Activated CD4-positive, alpha-beta T cell treated with anti-CD3 and anti-CD28 coated beads for 48 hours (primary cell): Measurements from ENCODE around the gene PRR14L.
"Not testable (repeated sequence)": the region's sequence is repeated elsewhere in the genome, so short reads cannot be mapped to it uniquely, and the experiment has no call there.

ENCODE experiments used
- DNase-seq: peaks from one replicate; pipeline ENCODE4 v3.0.0-alpha.2; 2020

Gene PRR14L

GRCh38 chr22:31749636-31750364, at the start of gene PRR14L:
Gene PRR14L (minus strand): TSS chr22:31750132. CDS start chr22:31738860, 11,272 bp downstream.
- peak; percentile 100 for DNase-seq

DNA sequence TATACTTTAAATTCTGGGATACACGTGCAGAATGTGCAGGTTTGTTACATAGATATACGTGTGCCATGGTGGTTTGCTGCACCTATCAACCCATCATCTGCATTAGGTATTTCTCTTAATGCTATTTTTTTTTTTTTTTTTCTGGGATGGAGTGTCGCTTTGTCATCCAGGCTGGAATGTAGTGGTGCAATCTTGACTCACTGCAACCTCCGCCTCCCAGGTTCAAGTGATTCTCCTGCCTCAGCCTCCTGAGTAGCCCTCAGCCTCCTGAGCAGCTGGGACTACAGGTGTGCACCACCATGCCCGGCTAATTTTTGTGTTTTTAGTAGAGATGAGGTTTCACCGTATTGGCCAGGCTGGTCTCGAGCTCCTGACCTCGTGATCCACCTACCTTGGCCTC, 49.4 kb upstream of the PRR14L start:
- DNase-seq, result not testable (repeated sequence)

DNA sequence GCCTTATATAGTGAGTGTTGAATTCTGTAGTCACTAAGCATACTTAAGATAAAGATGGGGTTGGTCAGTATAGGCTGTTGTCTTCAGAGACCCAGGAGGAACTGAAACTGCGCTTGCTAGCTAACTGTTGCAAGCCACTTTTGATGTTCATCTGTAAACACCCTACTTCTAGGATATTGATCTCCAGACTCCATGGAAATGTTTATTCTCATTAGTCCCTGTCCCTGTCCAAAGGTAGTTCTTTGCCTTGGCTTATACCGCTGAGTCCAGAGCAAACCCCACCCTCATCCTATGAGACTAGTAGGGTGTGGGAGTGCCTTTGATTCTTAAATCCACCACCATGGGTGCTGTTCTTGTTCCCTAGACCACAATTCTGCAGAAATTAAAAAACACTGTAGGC, 40.3 kb upstream of the PRR14L start:
- no peak for DNase-seq

DNA sequence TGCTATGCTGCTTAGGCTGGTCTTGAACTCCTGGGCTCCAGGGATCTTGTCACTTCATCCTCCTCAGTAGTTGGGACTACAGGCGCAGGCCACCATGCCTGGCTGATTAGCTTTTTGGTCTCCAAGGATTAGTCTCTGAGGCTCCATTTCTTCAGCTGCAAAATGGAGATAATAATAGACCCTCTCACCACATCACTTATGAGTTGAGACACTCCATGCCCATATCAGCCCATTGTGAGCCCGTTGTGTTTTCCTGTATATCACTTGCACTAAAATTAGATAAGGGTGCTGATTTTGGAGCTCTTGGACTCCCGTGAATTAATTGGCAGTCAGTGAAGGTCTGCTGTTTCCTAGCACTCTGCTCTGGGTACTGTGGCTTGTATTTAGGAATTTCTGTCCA, 39.9 kb upstream of the PRR14L start:
- no peak for DNase-seq

DNA sequence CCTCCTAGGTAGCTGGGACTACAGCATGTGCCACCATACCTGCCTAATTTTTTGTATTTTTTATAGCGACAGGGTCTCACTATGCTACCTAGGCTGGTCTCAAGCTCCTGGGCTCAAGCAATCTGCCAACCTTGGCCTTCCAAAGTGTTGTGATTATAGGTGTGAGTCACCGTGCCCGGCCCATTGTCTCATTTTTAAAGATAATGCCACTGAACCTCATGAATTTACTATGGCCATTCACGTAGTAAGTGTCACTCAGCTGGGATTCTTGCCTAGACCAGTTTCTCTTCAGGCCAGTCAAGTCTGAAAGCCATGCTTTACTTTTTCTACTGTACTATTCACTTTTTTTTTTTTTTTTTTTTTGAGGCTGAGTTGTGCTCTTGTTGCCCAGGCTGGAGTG, 26.3 kb upstream of the PRR14L start:
- DNase-seq, result no peak

GRCh38 chr22:31773416-31773815, 23.5 kb upstream of the PRR14L start:
- DNase-seq, result no peak

- no peak for DNase-seq
Observed at GRCh38 chr22:31768422-31769059, 18.6 kb upstream of the PRR14L start.

DNA sequence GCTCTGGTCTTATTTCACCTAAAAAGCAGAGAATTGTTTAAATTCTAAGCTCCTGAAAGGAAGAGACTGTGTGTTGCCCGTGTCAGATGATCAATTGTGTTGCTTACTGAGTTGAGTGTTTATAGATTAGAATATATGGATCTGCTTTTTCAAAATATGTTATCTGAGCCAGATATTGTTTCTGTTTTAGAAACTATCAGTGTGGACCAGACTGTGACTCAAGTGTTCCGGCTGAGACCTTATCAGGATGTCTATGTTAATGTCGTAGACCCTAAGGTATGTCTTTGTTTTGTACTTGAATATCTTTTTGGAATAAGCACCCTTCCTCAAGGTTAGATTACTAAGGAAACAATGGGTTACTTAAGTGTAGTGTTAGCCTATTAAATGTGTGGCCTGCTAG, 14.9 kb upstream of the PRR14L start:
- DNase-seq, result no peak

- not testable (repeated sequence) for DNase-seq
Observed at GRCh38 chr22:31758860-31759259, 8.9 kb upstream of the PRR14L start.

GRCh38 chr22:31757265-31757664, 7.3 kb upstream of the PRR14L start:
- no peak for DNase-seq

- no peak for DNase-seq
Observed at GRCh38 chr22:31754813-31755212, 4.9 kb upstream of the PRR14L start.

DNA sequence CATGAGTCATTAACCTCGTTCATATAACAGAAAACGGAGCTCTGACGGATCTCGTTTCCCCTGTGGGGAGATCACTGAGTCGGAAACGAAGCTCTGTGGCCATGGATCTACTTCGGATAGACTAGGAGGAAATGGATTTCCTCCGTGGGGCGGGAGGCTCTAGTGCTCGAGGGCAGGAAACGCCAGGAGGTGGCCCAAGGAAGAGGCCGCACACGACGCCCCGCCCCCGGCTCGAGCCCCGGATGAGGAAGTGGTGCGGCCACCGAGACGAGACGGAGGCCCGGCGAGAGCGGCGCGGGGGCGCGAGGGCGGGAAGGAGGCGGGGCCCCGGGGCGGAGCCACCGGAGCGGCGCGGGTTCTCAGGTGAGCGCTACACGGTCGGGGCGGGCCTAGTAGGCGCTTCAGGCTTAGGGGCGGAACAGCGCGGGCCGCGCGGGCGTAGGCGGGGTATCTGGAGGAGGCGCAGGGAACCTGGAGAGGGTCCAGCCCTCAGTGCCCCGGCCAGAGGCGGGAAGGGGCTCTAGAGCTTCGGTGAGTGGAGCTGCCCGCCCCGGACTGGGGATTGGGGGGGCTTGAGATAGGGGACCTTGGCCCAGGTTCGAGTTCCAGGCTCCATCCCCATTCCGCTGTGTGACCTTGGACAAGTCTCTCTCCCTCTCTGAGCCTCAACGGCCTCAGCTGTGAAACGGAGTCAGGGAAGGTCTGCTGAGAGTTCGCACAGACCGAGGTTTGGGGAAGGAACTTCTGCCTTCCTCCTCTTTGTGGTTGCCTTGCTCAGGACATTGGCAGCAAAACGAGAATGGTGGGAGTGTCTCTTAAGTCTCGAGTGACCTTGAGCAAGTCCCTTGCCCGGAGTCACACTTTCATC, 3.9 kb upstream of the PRR14L start, which contains the start of gene DEPDC5:
Gene DEPDC5, plus strand, starts transcription at position 386 of the 868 bp plus-strand sequence. CDS start 903 bp downstream, outside the sequence.
- DNase-seq, result peak; percentile 97

- peak; percentile 17 for DNase-seq
Observed at GRCh38 chr22:31753005-31753633, 3.2 kb upstream of the PRR14L start.

- DNase-seq, result no peak
Observed at GRCh38 chr22:31752096-31752847, 2.3 kb upstream of the PRR14L start.

DNA sequence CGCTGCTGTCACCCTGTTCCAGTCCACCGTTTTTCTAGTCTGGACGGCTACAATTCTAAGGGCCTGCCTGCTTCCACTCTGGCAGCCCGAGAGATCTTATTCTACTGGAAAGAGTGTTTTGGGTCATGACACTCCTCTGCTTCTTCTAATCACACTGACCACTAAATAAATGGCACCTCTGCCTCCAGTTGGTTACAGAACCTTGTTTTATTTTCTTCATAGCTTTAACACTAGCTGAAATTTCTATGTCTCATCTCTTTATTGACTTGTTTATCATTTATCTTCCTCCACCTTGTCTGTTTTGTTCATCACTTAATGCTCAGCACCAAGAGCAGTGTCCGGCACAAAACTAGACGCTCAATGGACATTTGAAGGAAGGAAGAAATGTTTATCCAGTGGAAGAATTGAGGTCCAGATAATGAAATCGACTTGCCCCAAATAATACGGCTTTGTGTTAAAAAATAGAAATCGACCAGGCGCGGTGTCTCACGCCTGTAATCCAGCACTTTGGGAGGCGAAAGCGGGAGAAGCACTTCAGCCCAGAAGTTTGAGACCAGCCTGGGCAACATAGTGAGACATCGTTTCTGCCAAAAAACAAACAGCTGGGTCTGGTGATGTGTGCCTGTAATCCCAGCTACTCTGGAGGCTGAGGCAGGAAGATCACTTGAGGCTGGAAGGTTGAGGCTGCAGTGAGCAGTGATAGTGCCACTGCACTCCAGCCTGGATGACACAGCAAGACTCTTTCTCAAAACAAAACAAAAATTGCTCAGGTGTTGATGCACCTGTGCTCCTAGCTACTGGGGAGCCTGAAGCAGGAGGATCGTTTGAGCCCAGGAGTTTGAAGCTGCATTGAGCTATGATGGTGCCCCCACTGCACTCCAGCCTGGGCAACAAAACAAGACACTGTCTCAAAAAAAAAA, 693 bp upstream of the PRR14L start:
- DNase-seq, result no peak

GRCh38 chr22:31748490-31748889, 1.4 kb downstream of the PRR14L start:
- no peak for DNase-seq

DNA sequence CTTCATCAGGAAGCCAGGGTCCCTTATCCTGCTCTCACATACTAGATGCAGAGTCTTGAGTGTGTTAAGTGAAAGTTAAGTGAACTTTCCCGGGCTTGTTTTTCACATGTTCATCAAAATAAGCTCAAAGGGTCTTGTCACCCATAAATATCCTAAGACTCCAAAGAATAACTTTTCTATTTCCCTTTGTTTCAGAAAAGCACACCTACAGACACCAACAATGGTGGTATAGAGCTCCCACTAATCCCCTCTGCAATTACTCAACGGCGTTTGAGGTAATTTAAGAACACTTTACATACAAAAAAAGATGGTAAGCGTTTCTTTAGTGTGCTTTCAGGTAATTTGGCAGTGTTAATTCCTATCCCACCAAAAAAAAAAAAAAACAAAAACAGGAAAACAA, 2.5 kb downstream of the PRR14L start:
- DNase-seq, result no peak

GRCh38 chr22:31743871-31744270, 6.1 kb downstream of the PRR14L start:
- DNase-seq, result no peak

GRCh38 chr22:31742682-31743081, 7.2 kb downstream of the PRR14L start:
- DNase-seq, result no peak

GRCh38 chr22:31742115-31742514, 7.8 kb downstream of the PRR14L start:
- DNase-seq, result no peak

DNA sequence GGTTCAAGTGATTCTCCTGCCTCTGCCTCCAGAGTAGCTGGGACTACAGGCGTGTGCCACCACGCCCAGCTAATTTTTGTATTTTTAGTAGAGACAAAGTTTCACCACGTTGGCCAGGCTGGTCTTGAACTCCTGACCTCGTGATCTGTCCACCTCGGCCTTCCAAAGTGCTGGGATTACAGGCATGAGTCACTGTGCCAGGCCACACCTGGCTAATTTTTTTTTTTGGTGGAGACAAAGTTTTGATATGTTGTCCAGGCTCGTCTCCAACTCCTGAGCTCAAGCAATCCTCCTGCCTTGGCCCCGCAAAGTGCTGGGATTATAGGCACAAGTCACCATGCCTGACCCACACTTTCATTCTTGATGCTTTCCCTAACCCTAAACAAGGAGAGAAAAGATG, 9.6 kb downstream of the PRR14L start:
- DNase-seq, result not testable (repeated sequence)
